ENCODE data around the gene HERC3. TPM values are rescaled to one million over a fixed set of nuclear protein-coding genes. Genes with fewer than 3 reads are reported as not detected.
"Not testable (repeated sequence)": the region's sequence is repeated elsewhere in the genome, so short reads cannot be mapped to it uniquely, and the experiment has no call there.

HERC3 gene
- total RNA-seq, 1 donor from 2014 or later, result 14.0 TPM

GRCh38 chr4:88600176-88600838 is 8.0 kb downstream of the HERC3 start:
- no peak for DNase-seq
- H3K4me3 Mint-ChIP-seq (ENCODE audit: unreplicated experiment), result no peak overlapping the region
- peaks cover 2% of the 10 kb centered on the region for H3K9me3 Mint-ChIP-seq (ENCODE audit: unreplicated experiment)
- H3K36me3 Mint-ChIP-seq (ENCODE audit: unreplicated experiment), result no peaks in the 10 kb centered on the region
- no peak overlapping the region for H3K27ac Mint-ChIP-seq (ENCODE audit: unreplicated experiment)
- H3K27me3 Mint-ChIP-seq (ENCODE audit: unreplicated experiment), result no peaks in the 10 kb centered on the region
- TF ChIP-seq CTCF (IDR thresholded peaks at IDR 0.05; ENCODE audit: partially characterized antibody, unreplicated experiment), result no peak
- peaks cover 7% of the 10 kb centered on the region for H3K4me1 Mint-ChIP-seq (ENCODE audit: low read depth, unreplicated experiment)

- H3K4me3 Mint-ChIP-seq (ENCODE audit: unreplicated experiment), result no peak overlapping the region
- no peak overlapping the region for H3K27ac Mint-ChIP-seq (ENCODE audit: unreplicated experiment)
- H3K9me3 Mint-ChIP-seq (ENCODE audit: unreplicated experiment), result peaks cover 5% of the 10 kb centered on the region
- TF ChIP-seq CTCF (IDR thresholded peaks at IDR 0.05; ENCODE audit: partially characterized antibody, unreplicated experiment), result no peak
- no peaks in the 10 kb centered on the region for H3K27me3 Mint-ChIP-seq (ENCODE audit: unreplicated experiment)
- H3K36me3 Mint-ChIP-seq (ENCODE audit: unreplicated experiment), result peaks cover 14% of the 10 kb centered on the region
- no peak for DNase-seq
- H3K4me1 Mint-ChIP-seq (ENCODE audit: low read depth, unreplicated experiment), result no peaks in the 10 kb centered on the region
Measured at GRCh38 chr4:88604978-88605678, 12.8 kb downstream of the HERC3 start.

GRCh38 chr4:88605736-88606135 is 13.5 kb downstream of the HERC3 start:
- TF ChIP-seq CTCF (IDR thresholded peaks at IDR 0.05; ENCODE audit: partially characterized antibody, unreplicated experiment), result no peak
- Mint-ChIP-seq H3K4me1 (ENCODE audit: low read depth, unreplicated experiment) (no peaks in the 10 kb centered on the region), H3K9me3 (ENCODE audit: unreplicated experiment) (peaks cover 5% of the 10 kb centered on the region)

GRCh38 chr4:88606832-88607231 is 14.6 kb downstream of the HERC3 start:
- Mint-ChIP-seq H3K27me3 (ENCODE audit: unreplicated experiment) (no peaks in the 10 kb centered on the region), H3K4me1 (ENCODE audit: low read depth, unreplicated experiment) (no peaks in the 10 kb centered on the region), H3K27ac (ENCODE audit: unreplicated experiment) (no peak overlapping the region), H3K4me3 (ENCODE audit: unreplicated experiment) (no peak overlapping the region), H3K9me3 (ENCODE audit: unreplicated experiment) (peaks cover 5% of the 10 kb centered on the region), H3K36me3 (ENCODE audit: unreplicated experiment) (peaks cover 14% of the 10 kb centered on the region)
- no peak for DNase-seq
- no peak for TF ChIP-seq CTCF (IDR thresholded peaks at IDR 0.05; ENCODE audit: partially characterized antibody, unreplicated experiment)

More at GRCh38 chr4:88605736-88606135, 13.5 kb downstream of the HERC3 start:
- H3K27ac Mint-ChIP-seq (ENCODE audit: unreplicated experiment), result no peak overlapping the region
- peaks cover 14% of the 10 kb centered on the region for H3K36me3 Mint-ChIP-seq (ENCODE audit: unreplicated experiment)
- H3K4me3 Mint-ChIP-seq (ENCODE audit: unreplicated experiment), result no peak overlapping the region
- no peak for DNase-seq
- H3K27me3 Mint-ChIP-seq (ENCODE audit: unreplicated experiment), result no peaks in the 10 kb centered on the region

GRCh38 chr4:88609387-88609786 is 17.1 kb downstream of the HERC3 start:
- H3K27ac Mint-ChIP-seq (ENCODE audit: unreplicated experiment), result no peak overlapping the region
- no peak for DNase-seq
- H3K27me3 Mint-ChIP-seq (ENCODE audit: unreplicated experiment), result no peaks in the 10 kb centered on the region
- H3K4me1 Mint-ChIP-seq (ENCODE audit: low read depth, unreplicated experiment), result peaks cover 9% of the 10 kb centered on the region
- no peak for TF ChIP-seq CTCF (IDR thresholded peaks at IDR 0.05; ENCODE audit: partially characterized antibody, unreplicated experiment)
- no peak overlapping the region for H3K4me3 Mint-ChIP-seq (ENCODE audit: unreplicated experiment)
- H3K9me3 Mint-ChIP-seq (ENCODE audit: unreplicated experiment), result peaks cover 3% of the 10 kb centered on the region
- H3K36me3 Mint-ChIP-seq (ENCODE audit: unreplicated experiment), result peaks cover 14% of the 10 kb centered on the region

- not testable (repeated sequence) for H3K4me3 Mint-ChIP-seq (ENCODE audit: unreplicated experiment); H3K4me1 Mint-ChIP-seq (ENCODE audit: low read depth, unreplicated experiment); DNase-seq; H3K27ac Mint-ChIP-seq (ENCODE audit: unreplicated experiment); H3K9me3 Mint-ChIP-seq (ENCODE audit: unreplicated experiment); H3K27me3 Mint-ChIP-seq (ENCODE audit: unreplicated experiment)
- H3K36me3 Mint-ChIP-seq (ENCODE audit: unreplicated experiment), result peaks cover 14% of the 10 kb centered on the region
Measured at GRCh38 chr4:88609794-88610193, 17.5 kb downstream of the HERC3 start.
